Thyroid gland (tissue), 4 donors: ENCODE data around the gene KRT32.

ENCODE experiments used
- CTCF ChIP-seq, 6 experiments: fragments of 200-600 bp in 3 of 6; fragments of 450-650 bp in 3 of 6; sonication (generic) in 3 of 6; IDR thresholded peaks; one replicate each; pipeline ENCODE4 v1.5.1; 2016 to 2019; ENCODE audit warnings: antibody characterized with exemption in 6 of 6, mild to moderate bottlenecking in 2 of 6, inconsistent platforms in 1 of 6, moderate library complexity in 1 of 6
- POLR2A ChIP-seq, 2 donors: fragments of 450-650 bp; IDR thresholded peaks; one replicate each; pipeline ENCODE4 v1.6.1; 2017; ENCODE audit warnings: antibody characterized with exemption in 2 of 2, mild to moderate bottlenecking in 2 of 2, moderate library complexity in 1 of 2

- TF ChIP-seq POLR2A (IDR thresholded peaks at IDR 0.05) (no peak), CTCF (IDR thresholded peaks at IDR 0.05) (no peak)
These were observed 14.1 kb downstream of the KRT32 start for GRCh38 chr17:41453066-41453465.
